GM19240 (cell line): Measurements from ENCODE around the gene WIPI1.
"Not testable (repeated sequence)": the region's sequence is repeated elsewhere in the genome, so short reads cannot be mapped to it uniquely, and the experiment has no call there.

Experiments used
- DNase-seq: peaks from one replicate; pipeline ENCODE4 v3.0.0; 2011; ENCODE audit warnings: low spot score; ENCODE audit not compliant: insufficient read length

The WIPI1 gene, protein sequence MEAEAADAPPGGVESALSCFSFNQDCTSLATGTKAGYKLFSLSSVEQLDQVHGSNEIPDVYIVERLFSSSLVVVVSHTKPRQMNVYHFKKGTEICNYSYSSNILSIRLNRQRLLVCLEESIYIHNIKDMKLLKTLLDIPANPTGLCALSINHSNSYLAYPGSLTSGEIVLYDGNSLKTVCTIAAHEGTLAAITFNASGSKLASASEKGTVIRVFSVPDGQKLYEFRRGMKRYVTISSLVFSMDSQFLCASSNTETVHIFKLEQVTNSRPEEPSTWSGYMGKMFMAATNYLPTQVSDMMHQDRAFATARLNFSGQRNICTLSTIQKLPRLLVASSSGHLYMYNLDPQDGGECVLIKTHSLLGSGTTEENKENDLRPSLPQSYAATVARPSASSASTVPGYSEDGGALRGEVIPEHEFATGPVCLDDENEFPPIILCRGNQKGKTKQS

DNA sequence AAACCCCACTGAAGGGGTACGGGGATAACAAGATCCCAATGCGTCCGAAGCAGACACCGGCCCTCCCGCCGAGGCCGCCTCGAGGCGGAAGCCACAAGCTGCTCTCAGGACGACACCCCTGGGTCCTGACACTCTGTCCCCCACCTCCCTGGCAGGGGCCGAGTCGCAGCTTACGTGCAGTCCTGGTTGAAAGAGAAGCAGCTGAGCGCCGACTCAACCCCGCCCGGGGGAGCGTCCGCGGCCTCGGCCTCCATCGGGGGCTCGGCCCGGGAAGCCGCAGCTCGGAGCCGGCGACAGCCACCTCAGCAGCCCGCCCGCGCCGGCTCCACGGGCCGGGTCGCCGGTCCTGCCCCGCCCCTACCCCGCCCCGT lies at the start of gene WIPI1:
Gene WIPI1 (minus strand): TSS at position 329 of the 371 bp plus-strand sequence. CDS start 75 bp downstream, at position 254.
- DNase-seq, result no peak

GRCh38 chr17:68505951-68506350 lies 48.7 kb upstream of the WIPI1 start:
- no peak for DNase-seq

DNA sequence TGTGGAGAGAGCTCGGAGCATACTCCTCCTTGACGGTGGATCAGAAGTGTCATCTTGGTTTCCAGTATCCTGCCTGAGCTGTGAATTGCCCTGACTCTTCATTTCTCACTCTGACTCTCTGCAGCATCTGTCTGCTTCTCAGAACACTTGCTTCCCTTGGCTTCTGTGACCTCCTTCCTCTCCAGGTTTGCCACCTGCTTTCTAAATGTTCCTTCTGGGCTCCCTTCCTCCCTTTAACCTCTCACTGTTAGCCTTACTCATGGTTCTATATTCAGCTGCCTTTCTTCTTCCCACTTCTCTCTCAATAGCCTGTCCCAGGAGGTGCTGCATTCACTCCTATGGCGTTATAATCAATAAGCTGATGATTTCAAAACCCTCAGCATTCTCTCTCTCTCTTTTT lies 43.8 kb upstream of the WIPI1 start:
- no peak for DNase-seq

DNA sequence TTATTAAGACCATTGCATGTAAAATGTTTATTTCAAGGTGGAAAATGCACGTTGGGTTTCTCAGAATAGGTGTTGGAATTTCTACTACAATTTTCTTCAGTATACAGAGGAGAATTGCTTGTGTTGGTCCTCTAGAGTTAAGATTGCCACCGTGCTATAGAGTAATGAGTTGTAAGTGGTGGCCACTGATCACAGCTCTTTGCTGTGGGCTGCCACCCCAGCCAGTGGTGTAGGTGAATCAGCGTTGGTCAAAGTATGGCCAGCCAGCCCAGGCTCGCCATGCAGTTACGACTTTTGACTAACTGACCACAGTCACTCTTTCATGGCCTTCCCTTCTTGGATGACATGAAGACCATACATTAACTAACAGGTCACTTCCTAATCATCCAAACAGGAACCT lies 42.3 kb upstream of the WIPI1 start:
- DNase-seq, result no peak

DNA sequence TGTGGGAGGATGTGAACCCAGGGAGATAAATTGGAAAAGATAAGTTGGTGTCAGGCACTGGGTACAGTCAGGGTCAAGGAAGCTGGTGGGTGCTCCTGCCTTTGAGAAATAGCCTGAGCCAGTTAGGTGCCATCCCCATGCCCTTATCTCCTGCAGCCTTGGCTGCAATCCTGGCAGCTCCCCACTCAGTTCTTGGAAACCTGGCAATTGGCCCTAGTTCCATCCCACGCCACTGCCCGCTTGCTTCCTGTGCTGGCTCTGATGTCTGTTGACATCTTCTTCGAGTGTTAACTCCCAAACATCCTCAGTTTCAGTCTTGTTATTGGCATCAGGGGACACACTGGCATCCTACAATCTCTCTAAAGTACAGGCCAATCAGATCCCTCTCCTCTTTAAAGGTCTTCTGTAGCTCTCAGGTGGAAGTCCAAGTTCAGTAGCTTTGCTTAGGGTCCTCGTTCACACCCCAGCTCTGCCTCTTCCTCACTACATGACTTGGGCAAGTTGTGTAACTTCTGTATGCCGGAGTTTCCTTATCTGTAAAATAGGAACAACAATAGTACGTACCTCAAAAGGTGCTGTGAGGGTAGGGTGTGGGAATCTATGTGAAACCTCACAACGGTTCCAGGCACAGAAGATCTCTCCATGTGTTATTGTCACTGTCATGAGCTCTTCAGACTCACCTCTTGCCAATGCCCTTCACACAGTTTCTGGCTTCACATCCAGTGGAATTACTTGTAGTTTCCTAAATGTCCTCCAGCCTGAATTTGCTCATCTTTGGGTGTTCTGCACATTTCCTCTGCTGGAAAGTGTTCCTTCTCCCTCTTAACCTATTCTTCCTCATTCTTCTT lies 41.4 kb upstream of the WIPI1 start:
- DNase-seq, result no peak

GRCh38 chr17:68497885-68498319 lies 40.6 kb upstream of the WIPI1 start:
- peak; percentile 71 for DNase-seq

GRCh38 chr17:68495081-68495480 lies 37.8 kb upstream of the WIPI1 start:
- DNase-seq, result no peak

DNA sequence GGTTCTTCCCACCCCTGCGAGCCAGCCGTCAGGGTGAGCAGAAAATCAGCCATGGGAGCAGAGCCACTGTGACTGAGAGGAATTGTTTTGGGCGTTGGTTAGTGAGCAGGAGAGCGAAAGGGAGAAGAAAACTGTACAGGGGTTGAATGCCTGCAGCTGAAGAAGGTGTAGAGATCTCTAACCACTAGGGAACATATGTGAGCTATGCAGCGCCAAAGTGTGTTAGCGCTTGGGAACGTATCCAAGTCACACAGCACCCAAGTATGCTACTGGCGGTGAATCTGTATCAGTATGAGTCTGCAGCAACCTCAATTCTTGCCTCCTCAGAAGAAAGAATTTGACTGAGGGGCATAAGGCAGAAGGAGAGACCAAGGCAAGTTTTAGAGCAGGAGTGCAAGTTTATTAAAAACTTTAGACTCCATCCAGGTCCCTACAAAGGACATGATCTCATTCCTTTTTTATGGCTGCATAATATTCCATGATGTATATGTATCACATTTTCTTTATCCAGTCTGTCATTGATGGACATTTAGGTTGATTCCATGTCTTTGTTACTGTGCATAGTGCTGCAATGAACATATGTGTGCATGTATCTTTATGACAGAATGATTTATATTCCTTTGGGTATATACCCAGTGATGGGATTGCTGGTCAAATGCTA lies 35.2 kb upstream of the WIPI1 start:
- DNase-seq, result not testable (repeated sequence)

DNA sequence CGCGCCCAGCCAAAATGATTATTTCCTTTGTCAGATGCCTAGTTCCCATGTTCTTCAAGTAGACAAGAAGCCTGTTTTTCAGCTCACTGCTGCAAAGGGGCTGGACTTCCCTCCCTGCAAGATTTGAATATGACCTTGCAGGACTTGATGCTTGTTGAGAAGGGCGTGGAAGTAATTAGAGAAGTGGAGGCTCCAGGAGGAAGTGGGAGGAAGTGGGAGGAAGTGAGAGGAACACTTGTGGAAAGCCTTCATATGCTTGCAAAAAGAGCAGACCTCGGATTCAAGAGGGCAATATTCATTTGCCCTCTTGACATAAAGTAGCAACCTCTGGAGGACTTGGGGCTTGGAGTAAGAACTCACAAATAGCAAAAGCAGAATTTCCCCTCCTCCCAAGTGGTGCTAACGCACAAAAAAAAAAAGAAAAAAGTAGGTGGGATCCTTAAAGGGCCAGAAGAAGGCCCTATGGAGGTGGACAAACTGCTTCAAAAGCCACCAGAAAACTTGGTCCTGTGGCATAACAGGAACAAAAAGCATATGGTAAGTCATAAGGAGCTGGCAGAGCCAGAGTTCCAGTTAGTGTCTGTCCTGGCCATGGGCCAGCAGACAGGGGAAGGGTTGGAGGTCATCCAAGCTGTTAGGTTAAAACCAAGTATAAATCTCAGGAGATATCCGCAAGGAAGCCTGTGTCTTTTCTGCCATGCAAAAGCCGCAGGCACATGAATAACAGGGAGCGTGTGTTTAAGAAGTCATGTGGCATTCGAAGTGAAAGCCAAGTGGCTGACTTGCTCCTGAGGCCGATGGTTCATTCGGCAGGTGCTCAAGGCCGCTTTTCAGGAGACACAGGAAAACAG lies 34.3 kb upstream of the WIPI1 start:
- no peak for DNase-seq

DNA sequence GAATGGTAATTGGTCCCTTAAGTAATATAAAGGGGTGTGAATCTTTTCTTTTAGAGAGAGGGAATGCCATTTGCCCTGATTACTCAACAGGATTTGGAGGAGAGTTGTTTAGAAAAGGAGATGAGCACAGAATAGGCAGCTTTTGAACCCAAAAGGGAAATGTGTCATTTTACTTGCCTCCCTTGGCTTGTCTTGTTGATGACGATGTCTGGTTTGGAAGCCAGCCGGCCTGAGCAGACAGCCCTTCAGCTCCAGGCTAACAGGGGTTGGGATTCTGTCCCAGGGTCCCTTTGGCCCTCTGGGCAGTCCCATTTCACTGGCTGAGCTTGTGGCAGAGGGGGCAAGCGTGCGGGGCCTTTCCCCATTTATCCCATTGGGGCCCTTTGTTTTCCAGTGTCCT lies 32.6 kb upstream of the WIPI1 start:
- no peak for DNase-seq

DNA sequence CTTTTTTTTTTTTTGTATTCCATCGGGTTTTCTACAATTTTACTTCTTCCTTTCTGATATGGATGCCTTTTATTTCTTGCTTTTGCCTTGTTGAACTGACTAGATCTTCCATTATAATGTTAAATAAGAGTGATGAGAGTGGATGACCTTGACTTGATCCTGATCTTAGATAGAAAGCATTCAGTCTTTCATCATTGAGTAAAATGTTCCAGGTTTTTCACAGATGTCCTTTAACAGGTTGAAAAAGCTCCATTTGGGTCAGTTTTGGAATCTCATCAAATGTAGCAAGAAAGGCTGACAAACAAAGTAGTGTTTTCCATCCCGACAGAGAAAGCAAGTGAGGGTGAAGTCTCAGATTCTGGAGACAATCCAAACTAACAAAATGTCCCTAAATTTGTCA lies 27.2 kb upstream of the WIPI1 start:
- DNase-seq, result no peak

GRCh38 chr17:68482576-68483041 lies 25.3 kb upstream of the WIPI1 start:
- DNase-seq, result no peak

DNA sequence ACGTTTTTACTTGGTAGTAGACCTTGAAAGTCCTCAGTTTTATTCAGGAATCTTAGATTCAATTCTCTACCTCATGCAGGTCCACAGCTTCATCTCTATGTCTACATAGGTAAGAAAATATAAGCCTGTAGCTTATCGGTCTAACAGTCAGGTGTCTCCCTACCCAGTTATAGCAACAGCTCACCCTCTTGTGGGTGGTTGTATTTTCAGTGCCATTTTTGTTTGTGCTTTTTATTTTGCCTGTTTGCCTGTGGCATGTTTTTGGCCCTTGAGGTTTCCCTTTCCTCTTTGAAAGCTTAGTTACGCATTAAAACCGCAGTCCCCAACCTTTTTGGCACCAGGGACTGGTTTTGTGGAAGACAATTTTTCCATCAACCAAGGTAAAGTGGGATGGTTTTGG lies 23.6 kb upstream of the WIPI1 start:
- DNase-seq, result no peak

DNA sequence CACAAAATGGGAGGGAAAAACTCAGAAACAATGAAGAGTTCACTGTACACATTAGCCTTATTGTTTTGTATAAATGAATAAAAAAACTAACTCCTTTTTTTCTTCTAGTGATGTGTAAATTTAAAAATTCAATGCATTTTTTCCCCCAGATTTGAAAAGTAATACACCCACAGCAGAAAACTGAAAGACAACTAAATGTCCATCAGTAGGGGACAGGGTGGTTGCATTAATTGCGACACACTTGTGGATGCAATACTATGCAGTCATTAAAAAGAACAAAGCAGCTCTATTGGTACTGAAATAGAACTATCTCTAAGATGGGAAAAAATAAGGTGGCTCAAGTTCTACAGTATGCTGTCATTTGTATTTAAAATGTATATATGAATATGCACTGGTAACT lies 13.7 kb upstream of the WIPI1 start:
- DNase-seq, result no peak

GRCh38 chr17:68468788-68469187 lies 11.5 kb upstream of the WIPI1 start:
- no peak for DNase-seq

- no peak for DNase-seq
Measured at GRCh38 chr17:68468334-68468733, 11.0 kb upstream of the WIPI1 start.

- DNase-seq, result no peak
Measured at GRCh38 chr17:68463211-68464019, 6.1 kb upstream of the WIPI1 start.

GRCh38 chr17:68462381-68463210 lies 5.3 kb upstream of the WIPI1 start:
- DNase-seq, result no peak

- no peak for DNase-seq
Measured at GRCh38 chr17:68461589-68461988, 4.3 kb upstream of the WIPI1 start.
